Muscle of leg (tissue), 11 donors: ENCODE data around the gene NUDC. TPM values are rescaled to one million over a fixed set of nuclear protein-coding genes. Genes with fewer than 3 reads are reported as not detected.
A peak's percentile ranks its signal among the peaks of the same experiment; 100 is the strongest.
"Not testable (repeated sequence)": the region's sequence is repeated elsewhere in the genome, so short reads cannot be mapped to it uniquely, and the experiment has no call there.

Experiments used
- DNase-seq: peaks from one replicate; pipeline ENCODE4 v3.0.0; 2013
- H3K27ac ChIP-seq: one replicate; pipeline ENCODE4 v1.5.1; 2013; ENCODE audit warnings: mild to moderate bottlenecking, low read length, control low read depth
- H3K27me3 ChIP-seq: one replicate; pipeline ENCODE4 v1.6.1; 2013; ENCODE audit warnings: low read length; ENCODE audit not compliant: control insufficient read depth, insufficient read depth
- H3K36me3 ChIP-seq: one replicate; pipeline ENCODE4 v1.6.1; 2013; ENCODE audit warnings: low read length; ENCODE audit not compliant: control insufficient read depth, insufficient read depth
- H3K4me1 ChIP-seq: one replicate; pipeline ENCODE4 v1.6.1; 2013; ENCODE audit warnings: low read length; ENCODE audit not compliant: control insufficient read depth, insufficient read depth
- H3K4me3 ChIP-seq: one replicate; pipeline ENCODE4 v1.5.1; 2013; ENCODE audit warnings: low read length, control low read depth
- H3K9me3 ChIP-seq: replicated peaks from 2 replicates; pipeline ENCODE4 v1.6.1; 2013; ENCODE audit warnings: low read depth, low read length; ENCODE audit not compliant: control insufficient read depth
- WGBS: methylation state at CpG from one replicate; pipeline ENCODE4 v1.1.5; 2013; ENCODE audit warnings: missing lambda C conversion rate; ENCODE audit not compliant: insufficient coverage; 5-methylcytosine and 5-hydroxymethylcytosine counted together
- polyA plus RNA-seq, 8 donors: library from polyadenylated mRNA; unstranded; fragments of 120-200 nt; gene quantifications; one replicate each; pipeline versions ENCODE4 v1.2.1 to v1.2.3, GENCODE V29; 2013; ENCODE audit warnings: inconsistent platforms in 1 of 8, low replicate concordance in 1 of 8; ENCODE audit not compliant: insufficient read length in 8 of 8, insufficient read depth in 1 of 8
- total RNA-seq: library from RNA; stranded (reverse); fragments of 120-200 nt; gene quantifications from one replicate; pipeline ENCODE4 v1.2.4, GENCODE V29; 2013

Gene NUDC
- total and polyA plus RNA-seq, 9 donors: 25.8 to 65.5 (median 60.7) TPM

DNA sequence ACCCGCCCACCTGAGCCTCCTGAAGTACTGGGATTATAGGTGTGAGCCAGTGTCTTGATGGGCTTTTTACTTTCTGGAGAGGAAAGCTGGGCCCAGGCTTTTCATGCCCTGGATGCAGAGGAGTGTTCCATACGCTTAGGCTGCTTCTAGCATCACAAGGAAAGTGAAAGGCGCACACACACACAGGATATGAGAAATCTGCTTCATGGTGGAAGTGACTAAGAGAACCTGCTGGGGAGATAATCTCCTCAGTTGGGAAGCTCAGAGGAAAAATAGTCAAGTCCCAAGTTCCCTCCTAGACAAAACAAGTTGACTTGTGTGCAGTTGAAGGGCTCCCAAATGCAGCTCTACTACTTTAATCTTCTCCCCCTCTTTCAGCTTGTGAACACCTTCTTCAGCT lies 2.2 kb downstream of the NUDC start:
- 89% methylated on average over 3 of the region's 3 CpGs for WGBS
- peaks cover 35% of the 10 kb centered on the region for H3K36me3 ChIP-seq
- H3K27ac ChIP-seq: no peak overlapping the region
- H3K4me3 ChIP-seq: no peak overlapping the region
- H3K4me1 ChIP-seq: peaks cover 17% of the 10 kb centered on the region
- H3K27me3 ChIP-seq: no peaks in the 10 kb centered on the region
- no peaks in the 10 kb centered on the region for H3K9me3 ChIP-seq
- no peak for DNase-seq

DNA sequence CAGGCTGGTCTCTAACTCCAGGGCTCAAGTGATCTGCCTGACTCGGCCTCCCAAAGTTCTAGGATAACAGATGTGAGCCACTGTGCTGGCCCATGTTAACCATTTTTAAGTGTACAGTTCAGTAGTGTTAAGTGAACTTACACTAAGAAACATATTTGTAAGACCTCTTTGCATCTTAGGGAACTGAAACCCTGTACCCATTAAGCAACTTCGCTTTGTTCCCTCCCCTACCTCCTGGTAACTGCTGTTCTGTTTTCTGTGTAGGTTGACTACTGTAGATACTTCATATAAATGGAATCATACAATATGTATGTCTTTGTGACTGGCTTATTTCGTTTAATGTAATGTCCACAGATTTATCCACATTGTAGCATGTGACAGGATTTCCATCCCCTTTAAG lies 11.0 kb downstream of the NUDC start:
- no peak overlapping the region for H3K27ac ChIP-seq
- no peaks in the 10 kb centered on the region for H3K9me3 ChIP-seq
- peak; percentile 35 for DNase-seq
- no CpG with 5 or more reads among the region's 3 CpGs for WGBS
- no peaks in the 10 kb centered on the region for H3K27me3 ChIP-seq
- H3K36me3 ChIP-seq: peaks cover 40% of the 10 kb centered on the region
- no peaks in the 10 kb centered on the region for H3K4me1 ChIP-seq
- H3K4me3 ChIP-seq: no peak overlapping the region

DNA sequence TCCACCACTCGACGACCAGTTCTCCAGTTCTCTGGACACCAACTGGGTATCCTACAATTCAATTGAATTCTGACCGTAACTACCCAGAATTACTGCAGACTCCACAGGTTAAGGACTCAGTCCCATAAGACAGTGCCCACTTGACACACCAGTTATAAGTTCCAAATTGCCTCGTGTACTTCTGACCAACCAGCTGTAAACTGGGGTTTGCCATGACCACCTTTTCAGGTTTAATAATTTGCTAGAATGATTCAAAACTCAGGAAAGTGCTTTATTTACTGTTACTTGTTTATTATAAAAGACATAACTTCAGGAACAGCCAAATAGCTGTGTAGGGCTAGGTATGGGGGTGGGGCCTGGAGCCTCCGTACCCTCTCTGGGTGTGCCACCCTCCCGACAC lies 15.3 kb downstream of the NUDC start:
- Histone ChIP-seq H3K36me3 (peaks cover 53% of the 10 kb centered on the region), H3K4me1 (no peaks in the 10 kb centered on the region)
- 100% methylated on average over 3 of the region's 6 CpGs for WGBS

DNA sequence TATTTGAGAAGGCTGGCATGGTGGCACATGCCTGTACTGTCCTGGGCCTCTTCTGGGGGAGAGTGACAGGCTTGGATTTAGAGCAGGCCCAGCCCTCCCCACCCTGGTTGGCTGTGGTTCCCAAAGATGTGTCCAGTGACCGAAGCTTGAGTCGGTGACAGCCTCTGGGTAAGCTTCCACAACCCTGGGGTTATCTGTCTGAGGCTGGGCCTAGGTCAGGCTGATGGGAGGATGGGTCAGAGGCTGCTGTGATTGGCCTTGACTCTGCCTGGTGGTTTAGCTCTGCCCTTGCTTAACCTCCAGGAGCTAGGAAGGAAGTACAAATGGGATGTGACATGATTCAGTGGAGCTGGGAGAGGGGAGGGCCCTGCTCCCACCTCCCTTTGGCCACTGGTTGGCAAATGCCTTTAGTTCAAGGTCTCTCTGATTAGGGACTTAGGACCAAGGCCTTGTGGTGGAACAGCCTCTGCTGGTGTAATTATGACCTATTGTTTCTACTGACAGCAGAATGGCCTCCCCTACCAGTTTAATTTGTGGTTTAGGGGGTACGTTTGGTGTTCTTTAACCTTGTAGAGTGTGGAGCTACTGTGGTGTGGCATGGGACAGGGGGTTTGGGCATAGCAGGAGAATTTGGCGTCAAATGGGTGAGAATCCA lies 16.6 kb downstream of the NUDC start:
- H3K4me1 ChIP-seq: no peaks in the 10 kb centered on the region
- H3K27me3 ChIP-seq: no peaks in the 10 kb centered on the region
- H3K9me3 ChIP-seq: no peaks in the 10 kb centered on the region
- H3K36me3 ChIP-seq: peaks cover 57% of the 10 kb centered on the region
- no peak overlapping the region for H3K27ac ChIP-seq
- DNase-seq: no peak
- WGBS: 86% methylated on average over 2 of the region's 4 CpGs
- no peak overlapping the region for H3K4me3 ChIP-seq

More for the DNA sequence above, 15.3 kb downstream of the NUDC start:
- H3K4me3 ChIP-seq: no peak overlapping the region
- no peak overlapping the region for H3K27ac ChIP-seq
- no peaks in the 10 kb centered on the region for H3K9me3 ChIP-seq
- H3K27me3 ChIP-seq: no peaks in the 10 kb centered on the region
- no peak for DNase-seq

DNA sequence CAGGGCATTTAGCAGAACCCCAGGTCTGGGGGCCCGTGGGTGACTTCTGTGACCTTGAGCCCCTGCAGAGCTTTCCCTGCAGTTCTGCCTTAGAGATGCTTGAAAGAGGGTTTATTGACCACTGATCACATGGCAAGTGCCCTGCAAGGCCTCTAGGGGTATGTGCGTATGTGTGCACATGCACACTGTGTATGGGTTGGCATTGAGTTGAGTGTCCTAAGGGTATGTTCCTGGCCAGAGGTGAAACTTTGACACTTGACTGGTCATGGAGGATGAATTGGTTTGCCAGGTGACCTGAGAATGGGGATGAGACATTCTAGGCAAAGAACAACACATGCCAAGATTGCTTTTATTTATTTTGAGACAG lies 17.1 kb downstream of the NUDC start:
- H3K27ac ChIP-seq: no peak overlapping the region
- no peaks in the 10 kb centered on the region for H3K27me3 ChIP-seq
- H3K4me1 ChIP-seq: no peaks in the 10 kb centered on the region
- H3K4me3 ChIP-seq: no peak overlapping the region
- peaks cover 60% of the 10 kb centered on the region for H3K36me3 ChIP-seq
- WGBS: 66% methylated on average over 2 of the region's 2 CpGs
- no peaks in the 10 kb centered on the region for H3K9me3 ChIP-seq
- DNase-seq: no peak

DNA sequence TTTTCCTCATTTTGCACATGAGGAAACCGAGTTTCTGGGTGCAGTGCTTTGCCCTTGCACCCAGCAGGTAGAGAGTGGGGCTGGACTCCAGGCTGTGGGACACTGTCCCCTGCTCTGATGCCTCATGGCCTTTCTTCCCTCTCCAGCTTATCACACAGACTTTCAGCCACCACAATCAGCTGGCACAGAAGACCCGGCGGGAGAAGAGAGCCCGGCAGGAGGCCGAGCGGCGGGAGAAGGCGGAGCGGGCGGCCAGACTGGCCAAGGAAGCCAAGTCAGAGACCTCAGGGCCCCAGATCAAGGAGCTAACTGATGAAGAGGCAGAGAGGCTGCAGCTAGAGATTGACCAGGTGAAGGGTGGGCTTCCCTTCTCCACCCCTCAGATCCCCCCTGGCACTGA lies 19.8 kb downstream of the NUDC start:
- DNase-seq: no peak
- Histone ChIP-seq H3K27ac (no peak overlapping the region), H3K36me3 (peaks cover 77% of the 10 kb centered on the region), H3K4me1 (no peaks in the 10 kb centered on the region), H3K9me3 (no peaks in the 10 kb centered on the region), H3K4me3 (no peak overlapping the region), H3K27me3 (no peaks in the 10 kb centered on the region)
- WGBS: 93% methylated on average over 3 of the region's 10 CpGs

DNA sequence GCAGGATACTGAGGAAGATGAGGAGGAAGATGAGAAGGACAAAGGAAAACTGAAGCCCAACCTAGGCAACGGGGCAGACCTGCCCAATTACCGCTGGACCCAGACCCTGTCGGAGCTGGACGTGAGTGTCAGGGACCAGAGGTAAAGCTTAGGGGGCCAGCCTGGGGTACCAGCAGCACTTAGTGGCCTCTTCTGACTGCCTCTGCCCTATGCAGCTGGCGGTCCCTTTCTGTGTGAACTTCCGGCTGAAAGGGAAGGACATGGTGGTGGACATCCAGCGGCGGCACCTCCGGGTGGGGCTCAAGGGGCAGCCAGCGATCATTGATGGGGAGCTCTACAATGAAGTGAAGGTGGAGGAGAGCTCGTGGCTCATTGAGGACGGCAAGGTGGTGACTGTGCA lies 21.1 kb downstream of the NUDC start:
- 95% methylated on average over 10 of the region's 12 CpGs for WGBS
- no peak overlapping the region for H3K4me3 ChIP-seq
- H3K36me3 ChIP-seq: peaks cover 79% of the 10 kb centered on the region

DNA sequence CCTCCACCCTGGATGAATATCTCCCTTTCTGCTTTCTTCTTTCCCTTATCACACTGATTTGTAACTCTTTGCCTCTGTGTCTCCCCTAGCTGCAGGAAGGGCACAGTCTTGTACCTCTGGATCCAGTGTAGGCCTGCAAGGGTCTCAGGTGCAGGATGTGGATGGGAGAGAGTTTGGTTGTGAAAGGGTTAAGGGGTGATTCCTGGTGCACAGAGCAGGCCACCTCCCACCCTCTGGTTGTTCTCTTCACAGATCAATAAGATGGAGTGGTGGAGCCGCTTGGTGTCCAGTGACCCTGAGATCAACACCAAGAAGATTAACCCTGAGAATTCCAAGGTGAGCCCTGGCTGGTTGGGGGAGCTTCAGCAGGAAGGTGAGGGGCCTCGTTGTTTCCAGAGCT lies 23.6 kb downstream of the NUDC start:
- H3K36me3 ChIP-seq: peaks cover 59% of the 10 kb centered on the region
- no peaks in the 10 kb centered on the region for H3K9me3 ChIP-seq
- H3K27me3 ChIP-seq: no peaks in the 10 kb centered on the region
- H3K27ac ChIP-seq: no peak overlapping the region
- H3K4me3 ChIP-seq: no peak overlapping the region
- no peaks in the 10 kb centered on the region for H3K4me1 ChIP-seq
- no peak for DNase-seq
- 48% methylated on average over 2 of the region's 2 CpGs for WGBS

More for the DNA sequence above, 21.1 kb downstream of the NUDC start:
- Histone ChIP-seq H3K27ac (no peak overlapping the region), H3K4me1 (no peaks in the 10 kb centered on the region), H3K27me3 (no peaks in the 10 kb centered on the region), H3K9me3 (no peaks in the 10 kb centered on the region)
- DNase-seq: no peak

DNA sequence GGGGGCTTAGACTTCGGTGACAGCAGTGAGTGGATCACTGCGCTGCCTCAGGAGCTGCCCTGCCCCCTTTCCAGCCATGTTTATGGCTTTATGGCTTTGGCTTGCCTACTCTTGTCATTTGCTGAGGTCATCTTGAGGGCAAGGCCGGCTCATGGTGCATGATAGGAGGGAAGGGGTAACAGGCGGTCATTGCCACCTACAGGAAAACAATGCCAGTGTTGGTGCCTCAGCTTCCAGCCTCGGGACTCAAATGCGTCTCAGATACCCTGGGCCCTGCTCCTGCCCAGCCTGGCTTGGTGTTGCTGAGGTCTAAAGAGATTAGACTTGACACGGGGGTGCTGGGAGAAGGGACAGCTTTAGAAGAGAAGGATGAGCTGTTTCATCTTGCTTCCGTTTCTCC lies 24.2 kb downstream of the NUDC start:
- no peaks in the 10 kb centered on the region for H3K4me1 ChIP-seq
- H3K27me3 ChIP-seq: no peaks in the 10 kb centered on the region
- no peak for DNase-seq
- peaks cover 59% of the 10 kb centered on the region for H3K36me3 ChIP-seq
- WGBS: 50% methylated on average over 8 of the region's 8 CpGs
- no peak overlapping the region for H3K27ac ChIP-seq
- H3K4me3 ChIP-seq: no peak overlapping the region
- no peaks in the 10 kb centered on the region for H3K9me3 ChIP-seq

DNA sequence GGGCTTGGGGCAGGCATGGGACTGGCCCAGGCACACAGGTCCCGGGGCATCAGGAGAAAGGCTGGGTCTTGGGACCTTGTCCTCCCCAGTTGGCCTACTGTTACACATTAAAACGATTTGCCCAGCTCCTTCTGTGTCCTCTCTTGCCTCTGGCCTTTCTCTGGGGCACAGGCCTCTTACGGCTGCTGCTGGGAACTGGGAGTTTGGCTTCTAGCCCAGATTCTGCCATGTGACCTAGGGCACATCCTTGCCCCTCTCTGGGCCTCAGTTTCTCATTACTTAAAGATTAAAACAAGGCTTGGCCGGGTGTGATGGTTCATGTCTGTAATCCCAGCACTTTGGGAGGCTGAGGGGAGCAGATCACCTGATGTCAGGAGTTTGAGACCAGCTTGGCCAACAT lies 24.7 kb downstream of the NUDC start:
- Histone ChIP-seq H3K9me3 (no peaks in the 10 kb centered on the region), H3K27me3 (no peaks in the 10 kb centered on the region), H3K4me3 (no peak overlapping the region), H3K4me1 (no peaks in the 10 kb centered on the region), H3K27ac (no peak overlapping the region), H3K36me3 (peaks cover 56% of the 10 kb centered on the region)
- WGBS: 75% methylated on average over 3 of the region's 4 CpGs
- DNase-seq: no peak

DNA sequence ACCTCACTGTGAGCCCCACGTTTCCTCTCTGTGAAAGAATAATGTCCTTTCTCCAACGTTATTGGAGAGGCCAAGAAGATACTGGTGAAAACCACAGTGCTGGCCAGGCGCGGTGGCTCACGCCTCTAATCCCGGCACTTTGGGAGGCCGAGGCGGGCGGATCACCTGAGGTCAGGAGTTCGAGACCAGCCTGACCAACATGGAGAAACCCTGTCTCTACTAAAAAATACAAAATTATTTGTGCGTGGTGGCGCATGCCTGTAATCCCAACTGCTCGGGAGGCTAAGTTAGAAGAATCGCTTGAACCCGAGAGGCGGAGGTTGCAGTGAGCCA lies 27.1 kb downstream of the NUDC start:
- H3K4me3 ChIP-seq, H3K4me1 ChIP-seq, H3K27ac ChIP-seq, H3K9me3 ChIP-seq, DNase-seq, H3K27me3 ChIP-seq: not testable (repeated sequence)
- 88% methylated on average over 7 of the region's 16 CpGs for WGBS
- H3K36me3 ChIP-seq: peaks cover 34% of the 10 kb centered on the region
